DND-41 (cell line): ENCODE data around the gene MRPL36.

Experiments used
- ATAC-seq: fragments of 200-7000 bp; cut with Tn5 transposase; 3 replicates; pipeline ENCODE4 v1.9.1; 2021; ENCODE audit warnings: low read depth; ENCODE audit not compliant: insufficient read depth
- DNase-seq: peaks from one replicate; pipeline ENCODE4 v3.0.0-alpha.2; 2020
- H2AFZ ChIP-seq: 2 replicates; pipeline ENCODE4 v1.6.0; 2012; ENCODE audit warnings: low read depth, low read length
- H3K27ac ChIP-seq: 2 replicates; pipeline ENCODE4 v1.5.1; 2012; ENCODE audit warnings: low read length, inconsistent platforms
- H3K27me3 ChIP-seq: fragments of 200-600 bp; sonication (generic); 2 replicates; pipeline ENCODE4 v1.6.0; 2012; ENCODE audit warnings: low read length, mild to moderate bottlenecking, inconsistent platforms; ENCODE audit not compliant: insufficient read depth, poor library complexity
- H3K36me3 ChIP-seq: 2 replicates; pipeline ENCODE4 v1.5.1; 2012; ENCODE audit warnings: low read length, inconsistent platforms; ENCODE audit not compliant: insufficient read depth
- H3K4me1 ChIP-seq: 2 replicates; pipeline ENCODE4 v1.5.1; 2012; ENCODE audit warnings: mild to moderate bottlenecking, low read length; ENCODE audit not compliant: insufficient read depth
- H3K4me2 ChIP-seq: 2 replicates; pipeline ENCODE4 v1.6.0; 2012; ENCODE audit warnings: mild to moderate bottlenecking, moderate library complexity, low read length, inconsistent platforms; ENCODE audit not compliant: insufficient read depth
- H3K4me3 ChIP-seq, 2 experiments: fragments of 200-600 bp in 1 of 2; shearing (Covaris generic) in 1 of 2; 2 replicates each; pipeline ENCODE4 v1.5.1; 2012 to 2016; ENCODE audit warnings: inconsistent platforms in 2 of 2, low read length in 2 of 2, mild to moderate bottlenecking in 2 of 2, low read depth in 1 of 2, moderate library complexity in 1 of 2
- H3K79me2 ChIP-seq: 2 replicates; pipeline ENCODE4 v1.6.0; 2012; ENCODE audit warnings: low read length, inconsistent platforms; ENCODE audit not compliant: insufficient read depth
- H3K9ac ChIP-seq: 2 replicates; pipeline ENCODE4 v1.6.0; 2012; ENCODE audit warnings: low read depth, mild to moderate bottlenecking, inconsistent platforms, low read length, moderate library complexity
- H3K9me3 ChIP-seq: 2 replicates; pipeline ENCODE4 v1.5.1; 2012; ENCODE audit warnings: low read length, moderate library complexity, mild to moderate bottlenecking, inconsistent platforms; ENCODE audit not compliant: insufficient read depth, severe bottlenecking
- H4K20me1 ChIP-seq: 2 replicates; pipeline ENCODE4 v1.6.0; 2012; ENCODE audit warnings: low read length; ENCODE audit not compliant: insufficient read depth
- EZH2 ChIP-seq: IDR thresholded peaks from 3 replicates; pipeline ENCODE4 v1.6.1; 2012; ENCODE audit warnings: borderline replicate concordance, low read depth, mild to moderate bottlenecking, moderate library complexity, low read length, inconsistent platforms; ENCODE audit not compliant: severe bottlenecking
- TF ChIP-seq, protein P1 (sequence below): IDR thresholded peaks from 2 replicates; pipeline ENCODE4 v1.5.1; 2012; ENCODE audit warnings: borderline replicate concordance, low read length, moderate library complexity, mild to moderate bottlenecking; ENCODE audit not compliant: poor library complexity, severe bottlenecking; ENCODE audit errors: extremely low read depth

MRPL36 gene

DNA sequence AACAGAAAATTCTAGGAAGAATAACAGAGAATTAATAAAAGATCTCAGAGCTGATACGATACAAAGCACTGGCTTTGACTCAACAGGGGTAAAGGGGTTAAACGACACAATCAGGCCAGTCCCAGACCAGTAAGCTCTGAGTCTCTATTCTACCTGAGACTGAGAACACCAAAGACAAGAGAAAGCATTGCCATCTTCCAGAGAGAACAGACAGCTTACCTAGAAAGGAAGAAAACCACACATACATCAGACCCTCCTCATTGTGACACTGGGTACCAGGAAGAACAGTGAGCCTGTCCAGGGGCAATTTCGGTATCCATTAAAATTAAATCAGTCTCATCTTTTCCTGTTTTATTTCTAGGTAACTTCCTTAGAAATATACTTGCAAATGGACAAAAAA, 41.1 kb downstream of the MRPL36 start:
- no peak overlapping the region for H3K27ac ChIP-seq
- DNase-seq = no peak
- TF ChIP-seq, protein P1, sequence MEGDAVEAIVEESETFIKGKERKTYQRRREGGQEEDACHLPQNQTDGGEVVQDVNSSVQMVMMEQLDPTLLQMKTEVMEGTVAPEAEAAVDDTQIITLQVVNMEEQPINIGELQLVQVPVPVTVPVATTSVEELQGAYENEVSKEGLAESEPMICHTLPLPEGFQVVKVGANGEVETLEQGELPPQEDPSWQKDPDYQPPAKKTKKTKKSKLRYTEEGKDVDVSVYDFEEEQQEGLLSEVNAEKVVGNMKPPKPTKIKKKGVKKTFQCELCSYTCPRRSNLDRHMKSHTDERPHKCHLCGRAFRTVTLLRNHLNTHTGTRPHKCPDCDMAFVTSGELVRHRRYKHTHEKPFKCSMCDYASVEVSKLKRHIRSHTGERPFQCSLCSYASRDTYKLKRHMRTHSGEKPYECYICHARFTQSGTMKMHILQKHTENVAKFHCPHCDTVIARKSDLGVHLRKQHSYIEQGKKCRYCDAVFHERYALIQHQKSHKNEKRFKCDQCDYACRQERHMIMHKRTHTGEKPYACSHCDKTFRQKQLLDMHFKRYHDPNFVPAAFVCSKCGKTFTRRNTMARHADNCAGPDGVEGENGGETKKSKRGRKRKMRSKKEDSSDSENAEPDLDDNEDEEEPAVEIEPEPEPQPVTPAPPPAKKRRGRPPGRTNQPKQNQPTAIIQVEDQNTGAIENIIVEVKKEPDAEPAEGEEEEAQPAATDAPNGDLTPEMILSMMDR = no peak
- TF ChIP-seq EZH2 = no peak
- H3K79me2 ChIP-seq = no peaks in the 10 kb centered on the region
- H3K36me3 ChIP-seq = no peaks in the 10 kb centered on the region
- peaks cover 3% of the 10 kb centered on the region for H3K9me3 ChIP-seq
- H3K4me2 ChIP-seq = no peak overlapping the region
- no peaks in the 10 kb centered on the region for H3K4me1 ChIP-seq
- H4K20me1 ChIP-seq = no peaks in the 10 kb centered on the region
- no peaks in the 10 kb centered on the region for H3K27me3 ChIP-seq
- ATAC-seq = no peak
- H2AFZ ChIP-seq = no peak overlapping the region
- H3K4me3 ChIP-seq = no peak overlapping the region
- H3K9ac ChIP-seq = no peak overlapping the region

DNA sequence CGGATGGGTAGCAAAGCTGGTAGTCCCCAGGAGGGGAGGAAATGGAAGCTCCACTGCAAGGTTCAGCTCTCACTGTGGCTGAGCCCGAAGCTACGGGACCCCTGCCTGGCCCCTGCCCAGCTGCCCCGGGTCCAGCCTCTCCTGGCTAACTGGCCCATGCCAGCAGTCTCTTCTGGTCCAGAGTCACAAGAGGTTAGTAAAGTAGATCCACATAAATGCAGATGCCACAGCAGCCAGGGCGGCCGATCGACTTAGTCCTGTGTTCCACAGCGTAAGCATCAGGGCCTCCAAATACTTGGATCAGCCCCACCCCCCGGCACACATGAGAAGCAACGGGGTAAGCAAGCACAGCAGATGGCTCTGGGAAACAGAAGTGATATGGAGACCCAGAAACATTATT, 42.1 kb downstream of the MRPL36 start:
- Histone ChIP-seq H3K27ac (no peak overlapping the region), H3K4me2 (no peak overlapping the region), H3K4me1 (no peaks in the 10 kb centered on the region), H2AFZ (no peak overlapping the region), H4K20me1 (no peaks in the 10 kb centered on the region), H3K9me3 (peaks cover 3% of the 10 kb centered on the region), H3K27me3 (peaks cover 2% of the 10 kb centered on the region), H3K4me3 (no peak overlapping the region), H3K36me3 (no peaks in the 10 kb centered on the region), H3K9ac (no peak overlapping the region), H3K79me2 (no peaks in the 10 kb centered on the region)
- no peak for ATAC-seq
- no peak for DNase-seq
- TF ChIP-seq EZH2 = no peak

DNA sequence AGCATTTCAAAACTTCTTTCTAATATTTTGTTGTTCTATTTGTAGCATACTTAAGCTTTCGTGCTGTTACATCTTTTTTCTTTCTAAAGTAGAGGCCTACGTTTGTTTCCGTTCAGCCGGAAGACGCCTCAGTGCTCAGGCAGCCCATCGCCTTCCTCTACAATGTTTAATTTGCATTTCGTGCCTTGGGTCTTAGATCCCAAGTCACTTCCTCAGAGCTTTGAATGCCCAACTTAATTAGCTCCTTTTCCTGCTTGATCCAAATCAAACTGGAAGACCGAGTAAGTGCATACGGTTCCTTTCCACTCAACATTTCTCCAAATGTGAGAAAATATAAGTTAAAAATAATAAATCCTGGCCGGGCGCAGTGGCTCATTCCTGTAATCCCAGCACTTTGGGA, 43.2 kb downstream of the MRPL36 start:
- Histone ChIP-seq H3K36me3 (no peaks in the 10 kb centered on the region), H3K4me1 (no peaks in the 10 kb centered on the region), H2AFZ (no peak overlapping the region), H3K27ac (no peak overlapping the region), H3K79me2 (no peaks in the 10 kb centered on the region), H3K4me3 (no peak overlapping the region), H4K20me1 (no peaks in the 10 kb centered on the region), H3K4me2 (no peak overlapping the region), H3K9ac (no peak overlapping the region), H3K27me3 (peaks cover 6% of the 10 kb centered on the region), H3K9me3 (peaks cover 3% of the 10 kb centered on the region)
- DNase-seq (no peak), ATAC-seq (no peak)
- TF ChIP-seq, protein P1 = no peak
- TF ChIP-seq EZH2 = no peak

DNA sequence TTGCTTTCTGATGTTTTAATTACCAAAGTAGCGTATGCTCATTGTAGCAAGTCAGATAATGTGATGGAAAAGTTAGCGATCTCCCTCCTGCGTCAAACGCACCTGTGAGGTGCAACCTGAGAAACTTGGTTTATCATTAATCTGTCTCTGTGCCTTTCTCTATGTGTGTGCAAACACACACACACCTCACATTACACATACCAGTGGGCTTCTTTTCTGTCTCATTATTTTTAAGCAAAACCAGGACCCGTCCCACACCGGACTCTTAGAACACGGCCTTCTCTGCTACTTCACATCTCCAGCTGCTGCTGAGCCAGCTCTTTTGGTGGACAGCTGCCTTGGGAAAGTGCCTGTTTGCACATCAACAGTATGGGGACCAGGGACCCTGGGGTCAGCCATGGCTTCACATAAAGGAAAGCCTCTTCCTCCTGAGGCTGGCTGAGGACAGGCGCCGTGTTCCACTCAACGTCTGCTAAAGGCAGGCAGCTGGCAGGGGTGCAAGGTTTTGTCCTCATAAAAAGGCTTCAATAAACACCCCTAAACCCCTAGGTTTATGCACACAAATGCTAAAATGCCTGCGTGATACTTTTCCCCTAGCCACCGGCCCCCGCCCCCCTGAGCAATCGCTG, 44.2 kb downstream of the MRPL36 start:
- H3K4me3 ChIP-seq = no peak overlapping the region
- no peak overlapping the region for H3K9ac ChIP-seq
- H3K9me3 ChIP-seq = peaks cover 3% of the 10 kb centered on the region
- H3K4me1 ChIP-seq = no peaks in the 10 kb centered on the region
- no peak for DNase-seq
- no peak for ATAC-seq
- TF ChIP-seq EZH2 = no peak
- TF ChIP-seq, protein P1 = no peak
- H3K27me3 ChIP-seq = peaks cover 12% of the 10 kb centered on the region
- H4K20me1 ChIP-seq = no peaks in the 10 kb centered on the region
- H3K27ac ChIP-seq = no peak overlapping the region
- no peaks in the 10 kb centered on the region for H3K36me3 ChIP-seq
- H3K79me2 ChIP-seq = no peaks in the 10 kb centered on the region
- H3K4me2 ChIP-seq = no peak overlapping the region
- H2AFZ ChIP-seq = no peak overlapping the region
